ENCODE results near the gene PNKP. TPM values are rescaled to one million over a fixed set of nuclear protein-coding genes. Genes with fewer than 3 reads are reported as not detected.

PNKP gene
- total RNA-seq, 1 experiment from 2014 or later, result 146 TPM

- TF ChIP-seq, protein P1, sequence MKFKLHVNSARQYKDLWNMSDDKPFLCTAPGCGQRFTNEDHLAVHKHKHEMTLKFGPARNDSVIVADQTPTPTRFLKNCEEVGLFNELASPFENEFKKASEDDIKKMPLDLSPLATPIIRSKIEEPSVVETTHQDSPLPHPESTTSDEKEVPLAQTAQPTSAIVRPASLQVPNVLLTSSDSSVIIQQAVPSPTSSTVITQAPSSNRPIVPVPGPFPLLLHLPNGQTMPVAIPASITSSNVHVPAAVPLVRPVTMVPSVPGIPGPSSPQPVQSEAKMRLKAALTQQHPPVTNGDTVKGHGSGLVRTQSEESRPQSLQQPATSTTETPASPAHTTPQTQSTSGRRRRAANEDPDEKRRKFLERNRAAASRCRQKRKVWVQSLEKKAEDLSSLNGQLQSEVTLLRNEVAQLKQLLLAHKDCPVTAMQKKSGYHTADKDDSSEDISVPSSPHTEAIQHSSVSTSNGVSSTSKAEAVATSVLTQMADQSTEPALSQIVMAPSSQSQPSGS (CRISPR knock-in tag; IDR thresholded peaks at IDR 0.05; ENCODE audit: borderline replicate concordance, low read depth), result peak; percentile 97
- TF ChIP-seq GRHL2 (CRISPR knock-in tag; IDR thresholded peaks at IDR 0.05; ENCODE audit: insufficient replicate concordance, severe bottlenecking), result no peak
- TF ChIP-seq ATF1 (CRISPR knock-in tag; IDR thresholded peaks at IDR 0.05), result peak; percentile 99
- TF ChIP-seq CREB1 (CRISPR knock-in tag; IDR thresholded peaks at IDR 0.05), result peak; percentile 100
- TF ChIP-seq NFE2L1 (CRISPR knock-in tag; IDR thresholded peaks at IDR 0.05), result peak; percentile 99
- peak; percentile 96 for TF ChIP-seq IRF2 (CRISPR knock-in tag; IDR thresholded peaks at IDR 0.05; ENCODE audit: borderline replicate concordance, low read depth)
- peak; percentile 95 for TF ChIP-seq NR1H2 (CRISPR knock-in tag; IDR thresholded peaks at IDR 0.05)
- peak; percentile 99 for TF ChIP-seq SMAD4 (CRISPR knock-in tag; IDR thresholded peaks at IDR 0.05)
- TF ChIP-seq ZNF396 (CRISPR knock-in tag; IDR thresholded peaks at IDR 0.05; ENCODE audit: borderline replicate concordance), result no peak
- TF ChIP-seq E2F1 (CRISPR knock-in tag; IDR thresholded peaks at IDR 0.05), result peak; percentile 100
- no peak for TF ChIP-seq ZNF423 (CRISPR knock-in tag; IDR thresholded peaks at IDR 0.05)
- TF ChIP-seq TCF7 (CRISPR knock-in tag; IDR thresholded peaks at IDR 0.05; ENCODE audit: low read depth), result peak; percentile 98
- peak; percentile 90 for TF ChIP-seq ZNF263 (CRISPR knock-in tag; IDR thresholded peaks at IDR 0.05; ENCODE audit: low read depth)
- TF ChIP-seq TEAD1 (CRISPR knock-in tag; IDR thresholded peaks at IDR 0.05), result peak; percentile 100
- TF ChIP-seq SOX15 (CRISPR knock-in tag; IDR thresholded peaks at IDR 0.05), result no peak
- TF ChIP-seq, protein P2, sequence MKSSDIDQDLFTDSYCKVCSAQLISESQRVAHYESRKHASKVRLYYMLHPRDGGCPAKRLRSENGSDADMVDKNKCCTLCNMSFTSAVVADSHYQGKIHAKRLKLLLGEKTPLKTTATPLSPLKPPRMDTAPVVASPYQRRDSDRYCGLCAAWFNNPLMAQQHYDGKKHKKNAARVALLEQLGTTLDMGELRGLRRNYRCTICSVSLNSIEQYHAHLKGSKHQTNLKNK (CRISPR knock-in tag; IDR thresholded peaks at IDR 0.05), result no peak
- TF ChIP-seq ZNF416 (CRISPR knock-in tag; IDR thresholded peaks at IDR 0.05), result no peak
- TF ChIP-seq ZBTB21 (CRISPR knock-in tag; IDR thresholded peaks at IDR 0.05; ENCODE audit: borderline replicate concordance), result peak; percentile 98
- TF ChIP-seq, protein P3, sequence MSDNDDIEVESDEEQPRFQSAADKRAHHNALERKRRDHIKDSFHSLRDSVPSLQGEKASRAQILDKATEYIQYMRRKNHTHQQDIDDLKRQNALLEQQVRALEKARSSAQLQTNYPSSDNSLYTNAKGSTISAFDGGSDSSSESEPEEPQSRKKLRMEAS (CRISPR knock-in tag; IDR thresholded peaks at IDR 0.05), result peak; percentile 100
- no peak for TF ChIP-seq GTF2I (CRISPR knock-in tag; conservative IDR thresholded peaks at IDR 0.05)
- TF ChIP-seq, protein P4, sequence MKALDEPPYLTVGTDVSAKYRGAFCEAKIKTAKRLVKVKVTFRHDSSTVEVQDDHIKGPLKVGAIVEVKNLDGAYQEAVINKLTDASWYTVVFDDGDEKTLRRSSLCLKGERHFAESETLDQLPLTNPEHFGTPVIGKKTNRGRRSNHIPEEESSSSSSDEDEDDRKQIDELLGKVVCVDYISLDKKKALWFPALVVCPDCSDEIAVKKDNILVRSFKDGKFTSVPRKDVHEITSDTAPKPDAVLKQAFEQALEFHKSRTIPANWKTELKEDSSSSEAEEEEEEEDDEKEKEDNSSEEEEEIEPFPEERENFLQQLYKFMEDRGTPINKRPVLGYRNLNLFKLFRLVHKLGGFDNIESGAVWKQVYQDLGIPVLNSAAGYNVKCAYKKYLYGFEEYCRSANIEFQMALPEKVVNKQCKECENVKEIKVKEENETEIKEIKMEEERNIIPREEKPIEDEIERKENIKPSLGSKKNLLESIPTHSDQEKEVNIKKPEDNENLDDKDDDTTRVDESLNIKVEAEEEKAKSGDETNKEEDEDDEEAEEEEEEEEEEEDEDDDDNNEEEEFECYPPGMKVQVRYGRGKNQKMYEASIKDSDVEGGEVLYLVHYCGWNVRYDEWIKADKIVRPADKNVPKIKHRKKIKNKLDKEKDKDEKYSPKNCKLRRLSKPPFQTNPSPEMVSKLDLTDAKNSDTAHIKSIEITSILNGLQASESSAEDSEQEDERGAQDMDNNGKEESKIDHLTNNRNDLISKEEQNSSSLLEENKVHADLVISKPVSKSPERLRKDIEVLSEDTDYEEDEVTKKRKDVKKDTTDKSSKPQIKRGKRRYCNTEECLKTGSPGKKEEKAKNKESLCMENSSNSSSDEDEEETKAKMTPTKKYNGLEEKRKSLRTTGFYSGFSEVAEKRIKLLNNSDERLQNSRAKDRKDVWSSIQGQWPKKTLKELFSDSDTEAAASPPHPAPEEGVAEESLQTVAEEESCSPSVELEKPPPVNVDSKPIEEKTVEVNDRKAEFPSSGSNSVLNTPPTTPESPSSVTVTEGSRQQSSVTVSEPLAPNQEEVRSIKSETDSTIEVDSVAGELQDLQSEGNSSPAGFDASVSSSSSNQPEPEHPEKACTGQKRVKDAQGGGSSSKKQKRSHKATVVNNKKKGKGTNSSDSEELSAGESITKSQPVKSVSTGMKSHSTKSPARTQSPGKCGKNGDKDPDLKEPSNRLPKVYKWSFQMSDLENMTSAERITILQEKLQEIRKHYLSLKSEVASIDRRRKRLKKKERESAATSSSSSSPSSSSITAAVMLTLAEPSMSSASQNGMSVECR (CRISPR knock-in tag; IDR thresholded peaks at IDR 0.05; ENCODE audit: borderline replicate concordance), result peak; percentile 100
- TF ChIP-seq ATF6 (CRISPR knock-in tag; IDR thresholded peaks at IDR 0.05), result peak; percentile 93
- no peak for TF ChIP-seq ERG (CRISPR knock-in tag; IDR thresholded peaks at IDR 0.05)
- peak; percentile 100 for TF ChIP-seq RELA (CRISPR knock-in tag; IDR thresholded peaks at IDR 0.05; ENCODE audit: borderline replicate concordance)
- TF ChIP-seq ZNF219 (CRISPR knock-in tag; IDR thresholded peaks at IDR 0.05; ENCODE audit: borderline replicate concordance), result peak; percentile 99
- TF ChIP-seq, protein P5, sequence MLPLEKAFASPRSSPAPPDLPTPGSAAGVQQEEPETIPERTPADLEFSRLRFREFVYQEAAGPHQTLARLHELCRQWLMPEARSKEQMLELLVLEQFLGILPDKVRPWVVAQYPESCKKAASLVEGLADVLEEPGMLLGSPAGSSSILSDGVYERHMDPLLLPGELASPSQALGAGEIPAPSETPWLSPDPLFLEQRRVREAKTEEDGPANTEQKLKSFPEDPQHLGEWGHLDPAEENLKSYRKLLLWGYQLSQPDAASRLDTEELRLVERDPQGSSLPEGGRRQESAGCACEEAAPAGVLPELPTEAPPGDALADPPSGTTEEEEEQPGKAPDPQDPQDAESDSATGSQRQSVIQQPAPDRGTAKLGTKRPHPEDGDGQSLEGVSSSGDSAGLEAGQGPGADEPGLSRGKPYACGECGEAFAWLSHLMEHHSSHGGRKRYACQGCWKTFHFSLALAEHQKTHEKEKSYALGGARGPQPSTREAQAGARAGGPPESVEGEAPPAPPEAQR (CRISPR knock-in tag; IDR thresholded peaks at IDR 0.05), result 0 out of 2 replicates have a peak, but pooled peaks have one; percentile 5
- peak; percentile 98 for TF ChIP-seq SP1 (CRISPR knock-in tag; conservative IDR thresholded peaks at IDR 0.05)
Measured at GRCh38 chr19:49889687-49890348, 22.4 kb upstream of the PNKP start (continued).
